Fibroblast of the conjunctiva (primary cell): ENCODE measurements around the gene CRY1.

ENCODE experiments used
- DNase-seq: peaks from one replicate; pipeline ENCODE4 v3.0.0-alpha.2; 2010; ENCODE audit warnings: low read depth

Gene CRY1

DNA sequence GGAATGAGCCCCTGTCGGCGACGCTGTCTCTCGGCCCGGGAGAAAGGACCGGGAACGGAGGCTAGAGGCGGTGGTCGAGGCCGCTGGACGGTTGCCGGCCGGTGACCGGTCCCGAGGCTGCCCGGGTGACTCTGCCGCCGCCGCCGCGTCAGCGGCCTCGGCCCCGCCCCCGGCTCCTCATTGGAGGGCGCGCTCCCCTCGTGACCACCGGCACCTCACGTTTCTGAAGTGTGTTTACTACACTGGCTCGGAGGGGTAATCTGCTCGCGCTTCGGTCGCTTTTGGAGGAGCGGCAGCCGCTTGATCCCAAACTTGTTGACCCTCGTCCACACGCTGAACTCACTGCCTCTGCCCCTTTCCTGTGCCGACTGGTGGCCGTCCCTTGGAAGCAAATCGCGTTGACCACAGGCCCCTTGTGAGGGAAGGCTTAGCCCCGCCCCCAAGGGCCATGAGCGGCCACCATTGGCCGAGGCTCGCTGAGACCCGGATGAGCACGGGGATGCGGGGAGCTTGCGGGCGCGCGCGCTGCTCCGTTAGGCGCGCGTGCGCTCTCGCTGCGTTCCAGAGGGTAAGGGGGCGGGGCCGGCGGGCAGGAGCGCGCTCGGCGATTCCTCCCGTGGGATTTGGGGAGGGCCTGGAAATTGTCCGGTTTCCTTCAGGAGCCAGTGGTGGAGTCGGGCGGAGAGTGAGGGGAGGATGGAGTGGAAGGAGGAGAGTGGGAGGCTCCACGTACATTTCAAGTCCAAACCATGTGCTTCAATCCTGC, at the start of gene CRY1:
Gene CRY1 (minus strand): TSS at position 133 of the 766 bp plus-strand sequence. CDS start 588 bp downstream, outside the sequence.
- peak; percentile 85 for DNase-seq

DNA sequence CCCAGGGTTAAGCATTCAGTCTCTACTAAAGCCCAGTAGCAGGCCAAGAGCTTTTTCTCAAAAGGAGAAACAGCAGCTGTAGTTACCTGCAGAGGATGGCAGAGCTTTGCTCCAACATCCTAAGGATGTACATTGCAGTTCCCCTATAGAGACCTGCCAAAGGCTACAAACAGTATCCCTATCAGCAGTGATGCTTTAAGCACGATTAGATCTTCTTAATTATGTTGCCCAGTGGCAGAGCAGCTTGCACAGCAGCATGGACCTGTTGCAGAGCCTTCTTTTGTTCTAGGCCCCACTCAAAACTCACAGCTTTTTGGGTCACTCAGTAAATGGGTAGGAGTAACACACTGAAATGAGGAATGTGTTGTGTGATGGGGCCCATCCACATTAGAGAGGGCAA, 46.4 kb upstream of the CRY1 start:
- DNase-seq, result no peak

DNA sequence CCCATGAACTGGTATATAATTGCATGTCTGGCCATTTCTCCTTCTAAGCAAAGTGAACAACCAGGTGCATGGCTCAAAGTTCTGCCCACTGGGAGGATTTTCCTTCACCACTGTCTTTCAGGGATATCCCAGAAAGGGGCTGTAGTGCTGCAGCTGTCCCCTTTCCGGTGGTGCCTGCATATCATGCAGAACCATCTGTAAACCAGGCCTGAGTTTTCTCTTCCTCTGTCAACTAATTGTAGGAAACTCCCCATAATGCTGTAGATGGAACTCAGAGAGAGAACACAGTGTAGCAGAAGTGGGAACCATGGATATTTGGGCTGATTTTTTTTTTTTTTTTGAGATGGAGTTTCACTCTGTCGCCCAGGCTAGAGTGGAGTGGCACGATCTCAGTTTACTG, 45.6 kb upstream of the CRY1 start:
- no peak for DNase-seq

DNA sequence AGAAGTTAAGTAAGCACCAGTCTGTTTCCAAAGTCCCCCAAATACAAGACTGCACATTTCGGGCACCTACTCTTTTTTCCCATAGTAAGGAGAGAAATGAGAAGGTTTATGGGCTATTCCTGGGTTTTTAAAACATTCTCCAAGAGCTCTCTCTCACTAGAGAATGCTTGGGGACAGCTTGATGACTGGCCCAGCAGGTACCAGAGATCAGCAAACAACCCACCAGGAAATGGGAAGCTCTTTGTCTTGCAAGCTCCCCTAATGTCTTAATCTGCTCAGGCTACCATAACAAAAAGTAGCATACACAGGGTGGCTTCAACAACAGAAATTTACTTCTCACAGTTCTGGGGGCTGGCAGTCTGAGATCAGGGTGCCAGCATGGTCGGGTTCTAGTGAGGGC, 41.8 kb upstream of the CRY1 start:
- no peak for DNase-seq

DNA sequence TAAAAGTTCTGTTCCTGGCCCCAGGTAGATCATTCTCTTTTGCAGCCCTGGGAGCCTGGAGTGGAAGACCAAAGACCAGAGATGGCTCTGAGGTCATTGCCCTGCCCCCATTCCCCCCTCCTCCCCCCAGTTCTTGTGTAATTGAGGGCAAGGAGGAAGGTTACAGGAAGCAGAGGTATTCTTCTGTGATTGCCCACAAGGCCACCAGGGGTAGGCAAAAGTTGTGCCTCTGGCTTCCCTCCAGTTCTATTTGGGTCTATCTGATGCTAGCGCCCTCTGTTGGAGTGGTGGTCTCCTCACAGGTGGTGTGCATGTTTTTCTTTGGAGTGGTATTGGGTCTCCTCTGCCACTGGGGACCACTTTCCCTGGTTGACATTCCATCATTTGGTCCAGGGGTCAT, 41.2 kb upstream of the CRY1 start:
- no peak for DNase-seq

DNA sequence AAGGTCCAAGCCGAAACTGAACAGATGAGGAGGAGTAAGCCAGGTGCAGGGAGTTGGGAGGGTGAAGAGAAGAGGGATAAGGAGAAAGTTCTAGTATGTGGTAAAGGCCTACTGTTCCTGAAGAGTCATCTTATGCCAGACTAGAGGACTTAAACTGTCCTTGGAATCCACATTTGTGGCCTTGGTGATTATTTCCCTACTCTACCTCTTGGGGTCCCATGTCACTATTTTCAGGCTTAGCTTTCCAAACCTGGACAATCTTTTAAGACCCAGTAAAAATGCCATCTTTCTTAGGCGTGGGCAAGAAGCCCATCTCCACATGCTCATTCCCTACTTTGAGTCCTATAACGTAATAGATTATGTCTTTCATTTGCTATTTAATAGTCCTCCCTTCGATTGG, 40.1 kb upstream of the CRY1 start:
- DNase-seq, result no peak

DNA sequence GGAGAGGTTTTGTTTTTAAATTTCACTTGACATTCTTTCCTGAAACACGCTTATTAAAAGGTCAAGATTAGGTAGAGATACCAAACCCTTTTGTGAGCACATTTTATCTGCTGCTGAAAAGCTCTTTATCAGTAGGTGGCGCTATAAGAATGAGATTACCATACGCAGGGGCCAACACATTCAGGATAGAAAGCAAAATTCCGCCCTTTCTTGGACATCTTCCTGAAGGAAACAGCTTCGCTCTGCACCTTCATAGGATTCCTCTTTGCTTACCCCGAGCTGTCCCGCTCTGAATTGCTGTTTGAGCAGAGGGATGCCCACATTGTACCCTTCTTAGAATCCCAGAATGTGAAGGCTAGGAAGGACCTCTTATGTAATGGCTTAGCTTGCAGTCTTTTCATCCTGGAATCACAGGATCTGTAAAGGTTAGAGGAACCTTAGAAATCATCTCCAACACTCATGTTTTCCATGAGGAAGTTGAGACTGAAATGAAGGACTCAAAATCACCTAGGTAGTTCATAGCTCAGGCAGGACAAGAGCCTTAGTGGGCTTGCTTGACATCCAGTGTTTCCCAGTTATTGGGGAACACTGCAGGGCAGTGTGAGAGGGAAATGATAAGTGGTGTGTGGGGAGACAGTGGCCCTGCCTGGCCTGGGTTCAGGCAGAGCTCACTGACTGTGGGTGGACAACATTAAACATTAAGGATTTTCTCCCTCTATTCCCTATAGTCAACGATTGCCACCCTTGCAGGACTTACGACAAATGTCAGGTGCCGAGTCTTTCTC, 38.7 kb upstream of the CRY1 start:
- peak; percentile 40 for DNase-seq

DNA sequence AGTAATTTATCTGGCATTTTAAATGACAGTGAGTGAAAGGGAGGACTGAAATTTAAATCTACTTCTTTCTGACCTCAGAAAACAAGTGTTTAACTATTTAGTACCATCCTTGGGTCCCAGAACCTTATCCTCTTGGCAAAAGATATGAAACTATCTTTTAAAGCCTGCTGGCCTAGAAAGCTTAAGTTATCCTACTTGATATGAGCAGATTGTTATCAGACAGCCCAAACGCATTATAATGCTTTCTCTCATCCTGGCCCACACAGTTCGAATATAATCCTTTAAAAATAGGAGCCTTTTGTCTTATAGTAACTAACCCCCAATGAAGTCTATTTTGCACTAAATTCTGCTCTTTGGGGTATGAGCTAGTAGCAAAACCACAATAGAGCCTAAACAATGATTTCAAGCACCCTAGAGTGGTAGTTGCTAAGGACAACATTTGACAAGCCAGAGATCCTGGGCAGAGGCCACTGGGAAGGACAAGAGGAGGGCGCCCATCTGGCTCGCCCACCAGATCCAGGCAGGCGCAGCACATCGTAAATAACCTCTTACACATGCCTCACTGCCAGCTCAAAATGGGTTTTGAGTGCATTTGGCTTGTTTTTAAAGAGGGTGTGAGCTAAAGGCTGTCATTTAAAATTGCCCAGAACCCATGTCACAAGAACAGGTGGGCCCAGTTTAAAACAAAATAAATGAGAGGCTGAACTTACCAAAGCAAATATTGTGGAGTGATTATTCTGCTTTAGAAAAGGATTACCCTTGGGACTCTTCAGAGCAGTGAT, 37.7 kb upstream of the CRY1 start:
- DNase-seq, result no peak

DNA sequence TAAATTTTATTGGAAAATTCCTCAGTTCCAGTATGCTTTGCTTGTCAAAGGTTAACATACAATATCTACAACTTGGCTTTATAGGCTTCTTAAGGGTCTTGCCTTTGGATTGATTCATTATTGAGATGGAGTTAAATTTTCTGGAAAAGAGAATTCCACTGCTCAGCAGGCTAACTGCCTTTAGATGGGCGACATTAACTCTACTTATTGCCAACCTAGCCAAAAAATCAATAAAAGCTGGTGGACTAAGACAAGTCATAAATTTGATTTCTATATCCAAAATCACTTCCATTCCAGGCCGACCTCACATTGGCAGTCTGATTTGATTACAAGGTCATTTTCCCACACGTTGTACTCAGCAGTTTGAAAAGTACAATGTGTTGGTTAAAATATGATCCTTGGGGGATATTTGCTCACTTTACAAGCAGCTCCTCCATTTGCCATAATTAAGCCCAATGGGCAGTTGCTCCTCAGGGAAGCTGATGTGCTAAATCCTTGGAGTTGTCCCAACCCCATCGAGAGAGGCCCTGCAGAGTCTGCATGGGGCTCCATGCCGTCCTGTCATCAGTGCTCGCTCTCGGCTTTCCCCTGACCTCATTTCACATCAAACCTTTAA, 36.1 kb upstream of the CRY1 start:
- DNase-seq, result no peak

DNA sequence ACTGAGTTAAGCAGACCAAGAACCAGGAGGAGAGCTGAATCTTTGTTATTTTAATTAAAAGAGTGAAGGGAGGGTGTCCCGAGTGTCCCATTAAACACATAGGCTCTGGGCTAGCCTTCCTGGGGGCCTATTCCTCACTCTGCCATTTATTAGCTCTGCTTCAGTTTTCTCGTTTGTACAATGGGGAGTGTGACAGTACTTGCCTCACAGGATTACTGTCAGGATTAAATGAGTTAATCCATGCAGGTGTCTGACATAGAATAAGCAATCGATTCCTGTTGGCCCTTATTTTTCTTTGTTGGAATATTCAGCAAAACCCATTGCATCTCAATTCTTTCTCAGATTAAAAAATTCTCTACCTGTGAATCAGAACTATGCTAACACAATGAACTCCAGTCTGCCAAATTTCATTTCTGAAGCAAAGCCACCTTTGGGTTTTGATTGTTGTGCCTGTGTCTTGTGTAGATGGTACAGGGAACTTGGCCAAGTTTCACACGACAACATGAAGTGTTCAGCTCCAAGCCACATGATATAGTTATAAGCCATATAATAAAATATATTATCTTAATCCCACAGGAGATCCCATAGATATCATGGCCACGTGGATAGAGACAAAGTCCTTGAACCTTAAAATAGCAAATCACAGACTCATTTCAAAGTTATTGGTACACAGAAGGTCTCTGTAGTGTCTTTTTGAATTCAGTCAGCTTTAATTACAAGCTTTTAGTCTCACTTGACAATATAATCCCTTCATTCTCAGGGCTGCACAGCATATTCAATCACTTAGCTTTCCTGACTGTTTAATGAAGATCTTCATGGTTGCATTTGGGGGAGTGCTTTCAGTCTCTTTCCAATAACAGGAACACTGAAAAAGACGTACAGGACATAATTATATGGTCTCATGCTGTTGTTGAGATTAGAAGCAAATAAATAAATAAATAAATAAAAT, 34.4 kb upstream of the CRY1 start:
- no peak for DNase-seq

DNA sequence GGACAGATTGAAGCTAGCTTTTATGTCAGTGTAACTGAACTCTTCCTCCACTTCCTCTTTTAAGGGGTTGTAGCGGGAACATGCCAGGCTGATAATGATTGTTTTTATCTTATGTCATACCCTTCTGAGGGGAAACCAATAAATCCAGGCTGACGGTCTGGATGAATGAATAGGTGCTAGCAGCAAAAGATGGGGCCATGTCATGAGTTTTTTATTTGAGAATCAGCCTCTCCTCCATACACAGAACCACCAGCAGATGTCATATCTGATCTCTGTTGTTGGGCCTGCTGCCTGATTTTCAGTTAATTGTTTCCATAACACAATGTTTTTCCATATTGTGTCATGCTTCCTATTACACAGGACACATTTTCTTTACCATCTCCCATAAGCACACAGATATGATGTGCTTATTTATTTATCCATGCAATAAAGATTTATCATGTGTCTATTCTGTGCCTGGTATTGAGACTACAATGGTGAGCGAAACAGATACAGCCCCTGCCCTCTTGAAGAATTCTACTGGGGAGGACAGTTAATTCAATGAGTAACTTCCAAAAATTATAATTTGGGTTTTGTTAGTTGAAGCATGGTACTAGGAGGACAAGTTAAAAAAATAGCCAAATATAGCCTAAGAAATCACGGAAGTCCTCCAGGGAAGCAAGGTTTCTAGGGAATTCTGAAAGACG, 33.6 kb upstream of the CRY1 start:
- peak; percentile 9 for DNase-seq

DNA sequence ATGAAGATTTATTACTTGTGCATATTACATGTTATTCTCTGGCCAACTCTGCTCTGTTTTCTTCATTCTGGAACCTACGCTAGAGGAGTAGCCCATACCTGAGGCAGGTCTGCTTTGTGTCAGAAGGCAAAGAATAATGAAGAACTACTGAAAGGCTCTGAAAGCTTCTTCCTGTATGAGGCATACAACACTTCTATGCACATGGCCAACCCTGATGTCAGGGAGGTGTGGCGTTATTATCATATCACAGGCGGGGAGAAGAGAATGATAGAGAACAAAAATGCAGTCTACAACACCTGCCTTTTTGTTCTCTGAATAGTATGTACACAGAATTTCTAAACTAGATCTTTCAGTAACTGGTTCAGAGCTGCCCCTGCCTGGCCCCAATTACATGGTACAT, 32.5 kb upstream of the CRY1 start:
- no peak for DNase-seq

DNA sequence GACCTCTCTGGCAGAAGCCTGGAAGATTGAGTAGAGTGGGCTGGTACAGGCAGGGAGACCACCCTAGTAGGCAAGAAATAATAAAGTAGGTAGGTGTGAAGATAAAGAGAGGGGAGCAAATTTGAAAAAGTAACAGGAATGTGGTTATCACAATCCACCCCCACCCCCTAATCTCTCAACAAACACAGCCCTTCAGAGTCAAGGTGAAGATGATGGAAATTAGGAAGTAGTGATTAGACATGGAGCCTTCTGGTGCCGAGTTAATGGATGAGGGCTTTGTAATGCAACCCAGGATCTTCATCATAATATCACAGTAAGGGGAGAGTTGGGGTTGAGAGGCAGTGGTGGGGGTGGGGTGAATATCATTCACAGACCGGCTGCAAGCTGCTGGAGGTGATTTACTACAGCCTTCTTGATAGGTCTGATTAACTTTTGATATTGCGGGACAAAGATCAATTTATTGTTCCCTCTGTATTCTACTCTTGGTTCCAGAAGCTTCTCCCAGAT, 29.2 kb upstream of the CRY1 start:
- no peak for DNase-seq

DNA sequence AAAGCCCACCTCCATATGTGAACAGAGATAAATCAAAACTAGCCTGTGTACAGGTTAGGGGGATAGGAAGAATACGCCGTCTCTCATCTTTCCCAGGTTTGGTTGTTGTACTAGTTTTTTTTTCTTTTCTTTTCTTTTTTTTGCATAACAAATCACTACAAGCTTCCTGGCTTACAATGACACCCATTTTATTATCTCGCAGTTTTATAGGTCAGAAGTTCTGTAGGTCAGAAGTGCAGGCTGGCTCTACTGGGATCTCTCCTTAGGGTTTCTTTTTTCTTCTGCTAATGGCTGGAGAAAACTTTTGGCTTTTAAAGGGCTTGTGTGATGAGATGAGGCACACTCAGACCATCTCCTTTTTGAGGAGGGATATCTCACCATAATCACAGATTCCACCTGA, 25.7 kb upstream of the CRY1 start:
- no peak for DNase-seq

DNA sequence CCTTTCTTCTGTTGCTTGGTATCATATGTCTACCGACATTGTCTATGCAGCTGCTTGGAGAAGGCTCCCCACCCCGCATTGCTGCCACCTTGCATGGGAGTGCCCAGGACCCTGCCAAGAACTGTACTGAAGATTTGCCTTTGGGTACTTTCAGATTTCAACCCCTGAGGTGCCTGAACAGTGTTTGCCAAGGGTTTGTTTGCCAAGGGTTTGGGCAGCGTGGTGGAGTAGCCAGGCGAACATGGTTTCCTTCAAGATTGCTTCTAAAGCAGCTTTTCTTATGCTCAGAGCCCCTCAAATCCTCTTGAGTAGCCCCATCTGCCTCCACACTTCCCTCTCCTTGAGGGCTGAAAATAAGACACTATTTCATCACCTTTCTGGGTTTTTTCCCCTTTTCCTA, 25.3 kb upstream of the CRY1 start:
- DNase-seq, result no peak

DNA sequence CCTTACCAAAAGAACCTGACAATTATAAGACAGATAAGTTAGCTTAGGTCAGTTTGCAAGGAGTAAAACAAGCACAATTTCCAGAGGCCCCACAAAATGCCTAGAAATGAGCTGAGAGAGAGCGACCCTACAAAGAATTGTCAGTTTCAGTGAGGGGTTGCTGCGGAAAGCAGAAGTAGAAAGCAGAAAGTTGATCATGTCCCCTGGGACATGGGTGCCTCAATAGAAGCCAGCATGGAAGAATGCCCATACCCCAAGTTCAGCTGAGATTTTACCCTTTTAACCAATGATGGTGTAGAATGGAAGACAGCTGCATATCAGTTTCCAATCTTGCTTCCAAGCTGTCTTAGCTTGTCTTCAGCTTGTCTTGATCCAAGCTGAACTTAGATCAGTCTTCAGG, 21.8 kb upstream of the CRY1 start:
- DNase-seq, result no peak

DNA sequence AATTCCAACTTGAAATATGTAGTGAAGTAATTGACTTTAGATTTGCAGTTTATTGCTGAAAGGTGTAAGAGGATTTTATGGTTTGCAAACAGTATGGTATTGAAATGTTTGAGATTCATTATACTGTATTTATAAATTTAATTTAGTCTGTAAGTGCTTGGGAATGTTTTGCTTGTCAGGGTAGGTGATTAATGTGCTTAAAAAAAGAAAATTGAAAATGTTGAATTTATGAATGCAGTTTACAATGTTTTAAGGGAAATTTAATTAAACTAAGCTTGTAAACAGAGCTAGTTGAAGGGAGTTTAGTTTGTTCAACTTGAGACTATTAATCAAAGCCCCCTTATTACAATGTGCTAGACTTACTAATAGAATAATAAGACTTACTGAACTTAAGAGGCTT, 18.0 kb upstream of the CRY1 start:
- DNase-seq, result no peak

DNA sequence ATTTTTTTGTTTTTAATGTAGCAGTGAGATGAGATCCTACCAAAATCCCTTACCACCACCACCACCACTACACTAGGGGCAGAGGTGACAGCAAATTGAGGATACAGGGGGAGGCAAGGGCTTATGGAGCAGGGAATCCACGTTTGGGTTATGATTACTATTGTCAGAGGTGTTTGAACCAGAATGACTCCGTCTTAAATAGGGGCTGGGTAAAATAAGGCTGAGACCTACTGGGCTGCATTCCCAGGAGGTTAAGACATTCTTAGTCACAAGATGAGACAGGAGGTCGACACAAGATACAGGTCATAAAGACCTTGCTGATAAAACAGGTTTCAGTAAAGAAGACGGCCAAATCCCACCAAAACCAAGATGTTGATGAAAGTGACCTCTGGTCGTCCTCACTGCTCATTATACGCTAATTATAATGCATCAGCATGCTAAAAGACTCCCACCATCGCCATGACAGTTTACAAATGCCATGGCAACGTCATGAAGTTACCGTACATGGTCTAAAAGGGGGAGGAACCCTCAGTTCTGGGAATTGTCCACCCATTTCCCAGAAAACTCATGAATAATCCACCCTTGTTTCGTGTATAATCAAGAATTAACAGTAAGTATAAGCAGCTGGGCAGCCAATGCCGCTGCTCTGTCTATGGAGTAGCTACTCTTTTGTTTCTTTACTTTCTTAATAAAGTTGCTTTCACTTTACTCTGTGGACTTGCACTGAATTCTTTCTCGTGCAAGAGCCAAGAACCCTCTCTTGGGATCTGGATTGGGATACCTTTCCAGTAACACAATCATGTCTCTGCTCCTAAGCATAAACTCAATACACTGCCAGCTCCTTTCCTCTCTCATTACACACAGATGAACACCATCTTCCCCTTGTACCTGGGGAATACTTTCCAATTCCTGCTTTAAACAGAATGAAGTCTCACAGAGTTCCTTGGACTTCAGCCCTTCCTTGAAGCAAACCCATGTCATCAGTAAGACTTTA, 16.7 kb upstream of the CRY1 start:
- DNase-seq, result no peak

DNA sequence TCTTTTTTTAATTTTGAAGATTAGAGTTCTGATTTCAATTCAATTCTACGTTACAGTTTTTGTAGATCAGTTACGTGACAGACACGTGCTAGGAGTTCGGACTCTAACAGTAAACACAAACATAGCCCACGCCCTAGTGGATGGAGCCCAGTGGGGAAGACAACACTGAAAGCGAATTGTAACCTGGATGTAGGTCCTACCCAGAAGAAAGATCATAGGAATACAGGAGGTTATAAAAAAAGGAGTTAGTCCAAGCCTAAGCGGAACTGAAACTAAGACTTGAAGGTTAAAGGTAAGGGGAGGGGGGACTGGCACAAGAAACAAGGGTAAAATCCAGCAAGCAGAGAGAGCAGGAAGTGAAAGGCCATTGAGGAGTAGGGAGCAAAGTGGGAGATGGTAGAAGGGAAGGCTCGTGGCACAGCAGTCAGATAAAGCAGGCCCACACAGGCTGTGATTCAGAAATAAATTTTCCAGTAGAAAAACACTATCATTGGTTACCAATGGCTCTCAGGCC, 15.7 kb upstream of the CRY1 start:
- no peak for DNase-seq
